HG03439 (cell line): ENCODE results near the gene IGF2R.
"Not testable (repeated sequence)": the region's sequence is repeated elsewhere in the genome, so short reads cannot be mapped to it uniquely, and the experiment has no call there.

ENCODE experiments used
- ATAC-seq: cut with Tn5 transposase; IDR thresholded peaks from one replicate; pipeline ENCODE4 v1.9.1; 2021; ENCODE audit warnings: mild to moderate bottlenecking, moderate library complexity; ENCODE audit not compliant: unreplicated experiment

IGF2R gene

GRCh38 chr6:160116411-160116810 lies 147.5 kb downstream of the IGF2R start:
- no peak for ATAC-seq

- ATAC-seq, result no peak
Observed at GRCh38 chr6:160117137-160117536, 148.3 kb downstream of the IGF2R start.

GRCh38 chr6:160118620-160119229 lies 149.8 kb downstream of the IGF2R start:
- no peak for ATAC-seq

- ATAC-seq, result no peak
Observed at GRCh38 chr6:160120087-160120486, 151.2 kb downstream of the IGF2R start.

- no peak for ATAC-seq
Observed at GRCh38 chr6:160121558-160121957, 152.7 kb downstream of the IGF2R start, which contains the start of gene SLC22A1. Gene SLC22A1, plus strand, starts transcription at chr6:160121815. Its CDS starts 121 bp downstream, at chr6:160121936.

- no peak for ATAC-seq
Observed at GRCh38 chr6:160121981-160122380, 153.1 kb downstream of the IGF2R start.

GRCh38 chr6:160122744-160123143 lies 153.9 kb downstream of the IGF2R start:
- no peak for ATAC-seq

GRCh38 chr6:160124007-160124406 lies 155.1 kb downstream of the IGF2R start:
- ATAC-seq, result no peak

GRCh38 chr6:160124605-160125004 lies 155.7 kb downstream of the IGF2R start:
- ATAC-seq, result no peak

- not testable (repeated sequence) for ATAC-seq
Observed at GRCh38 chr6:160125105-160125504, 156.2 kb downstream of the IGF2R start.

GRCh38 chr6:160127270-160128124 lies 158.6 kb downstream of the IGF2R start:
- ATAC-seq, result no peak

- ATAC-seq, result no peak
Observed at GRCh38 chr6:160128125-160128683, 159.3 kb downstream of the IGF2R start.

GRCh38 chr6:160128879-160129516 lies 160.1 kb downstream of the IGF2R start:
- ATAC-seq, result no peak

- no peak for ATAC-seq
Observed at GRCh38 chr6:160129881-160130615, 161.2 kb downstream of the IGF2R start.

GRCh38 chr6:160130729-160131484 lies 162.0 kb downstream of the IGF2R start:
- ATAC-seq, result no peak

- no peak for ATAC-seq
Observed at GRCh38 chr6:160131636-160132296, 162.9 kb downstream of the IGF2R start.

- ATAC-seq, result no peak
Observed at GRCh38 chr6:160132297-160132637, 163.4 kb downstream of the IGF2R start.

- ATAC-seq, result no peak
Observed at GRCh38 chr6:160132776-160133338, 164.0 kb downstream of the IGF2R start.
